Adrenal gland (tissue), 19 donors: ENCODE measurements around the gene FOXN1. TPM values are rescaled to one million over a fixed set of nuclear protein-coding genes. Genes with fewer than 3 reads are reported as not detected.
"Not testable (repeated sequence)": the region's sequence is repeated elsewhere in the genome, so short reads cannot be mapped to it uniquely, and the experiment has no call there.

Experiments used
- DNase-seq, 7 donors: peaks; one replicate each; pipeline ENCODE4 v3.0.0-alpha.2; 2019 to 2020
- H3K27ac ChIP-seq, 5 donors: fragments of 200-600 bp; sonication (generic) in 4 of 5; 1 replicate in 3 of 5; 2 replicates in 2 of 5; pipeline versions ENCODE4 v1.5.1 to v1.8.0; 2016 to 2020; ENCODE audit warnings: mild to moderate bottlenecking in 1 of 5
- H3K27me3 ChIP-seq: fragments of 200-600 bp; 2 replicates; pipeline ENCODE4 v1.8.0; 2021
- H3K36me3 ChIP-seq, 2 donors: fragments of 200-600 bp; replicated peaks in 1 of 2; 1 replicate in 1 of 2; 2 replicates in 1 of 2; pipeline versions ENCODE4 v1.5.1 to v1.8.0; 2018 to 2022
- H3K4me1 ChIP-seq, 2 donors: fragments of 200-600 bp; replicated peaks in 1 of 2; 1 replicate in 1 of 2; 2 replicates in 1 of 2; pipeline versions ENCODE4 v1.5.1 to v1.8.0; 2018 to 2021
- H3K4me3 ChIP-seq, 4 donors: fragments of 200-600 bp; sonication (generic) in 3 of 4; one replicate each; pipeline ENCODE4 v1.5.1; 2016 to 2018
- H3K9me3 ChIP-seq, 3 donors: fragments of 200-600 bp; sonication (generic) in 1 of 3; replicated peaks in 1 of 3; 1 replicate in 2 of 3; 2 replicates in 1 of 3; pipeline versions ENCODE4 v1.5.1 to v1.8.0; 2016 to 2021
- CTCF ChIP-seq, 6 experiments: fragments of 450-650 bp in 4 of 6; fragments of 200-600 bp in 2 of 6; sonication (generic) in 1 of 6; IDR thresholded peaks; 1 replicate in 5 of 6; 2 replicates in 1 of 6; pipeline versions ENCODE4 v1.5.1 to v1.8.0; 2016 to 2021; ENCODE audit warnings: antibody characterized with exemption in 6 of 6, mild to moderate bottlenecking in 2 of 6, moderate library complexity in 1 of 6
- POLR2A ChIP-seq, 2 donors: fragments of 450-650 bp; IDR thresholded peaks; one replicate each; pipeline ENCODE4 v1.6.1; 2017; ENCODE audit warnings: antibody characterized with exemption in 2 of 2, mild to moderate bottlenecking in 2 of 2, moderate library complexity in 1 of 2
- WGBS, 4 donors: extraction: QIAGEN DNeasy Blood & Tissue Kit in 2 of 4; methylation state at CpG; one replicate each; pipeline versions ENCODE4 v1.1.5 to v1.1.7; 2013 to 2017; 5-methylcytosine and 5-hydroxymethylcytosine counted together
- intact Hi-C, 2 donors: fragments of 100-400 bp; cut with DNase I; formaldehyde crosslinking; loops; one replicate each; pipeline versions ENCODE4 v1.14.1 to v1.15.0; 2022 to 2023
- long read RNA-seq, 10 donors: library from polyadenylated mRNA in 3 of 10; unstranded in 2 of 10; stranded (forward) in 1 of 10; transcript quantifications; one replicate each; pipeline ENCODE4 v2.0.0 and lab custom pipeline, GENCODE V29; 2021 to 2026
- polyA plus RNA-seq, 3 donors: library from polyadenylated mRNA; stranded (reverse); fragments of 200-250 nt in 2 of 3; fragments of 350-450 nt in 1 of 3; fragmentation: Illumina TruSeq in 1 of 3; extraction: RNeasy Lipid Tissue Mini Kit (QIAGEN cat#74804) in 1 of 3; gene quantifications; one replicate each; pipeline ENCODE4 v1.2.3, GENCODE V29; 2013 to 2014
- total RNA-seq, 9 donors: library from RNA; depleted of rRNA in 4 of 9; stranded (reverse); fragments of >200 nt in 4 of 9; fragments of 120-200 nt in 1 of 9; fragmentation: NEBNext Ultra II Directional in 1 of 9; extraction: Animal tissue kit (Norgen Biotek cat#: 25700) in 1 of 9; gene quantifications; one replicate each; pipeline versions ENCODE4 v1.1.0 to v1.2.4, GENCODE V29; 2013 to 2023
- donor health status: healthy with polysubstance abuse.
- donor health status: Bipolar disorder and iron deficiency.
- donor health status: DM: yes; HTN: yes; CAD: no.
- donor health status: DM: no; HTN: no; CAD: no.
- donor health status: DM: no; HTN: no; CAD: no.
- donor health status: DM: yes; HTN: yes; CAD: no.

The FOXN1 gene
- under 1 TPM in 1 of 9 donors, not detected in 8; 0.06 TPM for total RNA-seq
- polyA plus RNA-seq: not detected
- long read RNA-seq, donor 1: 0 reads
- long read RNA-seq, donor 2: 0 reads
- long read RNA-seq, donor 3: 0 reads
- long read RNA-seq, donor 4: 0 reads
- long read RNA-seq, donor 5: 0 reads
- long read RNA-seq, donor 6: 0 reads
- long read RNA-seq, donor 7: 0 reads
- long read RNA-seq, donor 8: 0 reads
- long read RNA-seq, donor 9: 0 reads
- long read RNA-seq, donor 10: 0 reads

DNA sequence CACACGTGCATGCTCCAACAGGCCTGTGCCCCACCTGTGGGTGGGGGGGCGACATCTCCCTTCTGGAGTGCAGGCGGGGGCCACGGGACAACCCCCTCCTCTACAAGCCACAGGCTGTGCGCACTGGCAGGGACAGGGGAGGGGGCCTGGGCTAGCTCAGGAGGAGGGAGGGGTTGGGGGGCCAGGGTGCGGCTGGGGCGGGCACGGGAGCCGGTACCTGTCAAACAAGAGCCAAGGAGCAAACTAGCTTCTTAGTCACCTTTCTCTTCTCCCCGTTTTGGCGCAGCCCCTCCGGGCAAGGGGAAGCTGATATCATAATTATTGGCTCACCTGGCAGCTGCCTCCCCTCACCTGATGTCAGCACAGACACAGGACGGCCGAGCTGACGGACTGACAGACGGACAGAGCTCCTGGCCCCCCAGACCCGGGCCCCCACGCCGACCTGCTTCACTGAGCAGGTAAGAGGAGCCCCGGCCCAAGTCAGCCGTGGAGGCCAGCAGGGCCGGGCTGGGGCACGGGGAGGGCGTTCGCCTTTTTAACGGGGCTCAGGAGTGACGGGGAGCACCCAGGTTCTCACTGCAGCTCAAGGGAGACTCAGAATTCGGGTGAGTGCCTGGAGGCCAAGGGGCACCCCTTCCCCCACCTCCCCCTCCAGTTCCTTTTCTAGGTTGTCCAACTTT is at the start of gene FOXN1:
Gene FOXN1 (plus strand): TSS at position 363 of the 680 bp plus-strand sequence. CDS start 17,622 bp downstream, outside the sequence.
- DNase-seq: no peak
- intact Hi-C loops: no loop called here
- no peaks in the 10 kb centered on the region for H3K36me3 ChIP-seq
- H3K9me3 ChIP-seq: no peaks in the 10 kb centered on the region
- TF ChIP-seq POLR2A (IDR thresholded peaks at IDR 0.05): no peak
- TF ChIP-seq CTCF (IDR thresholded peaks at IDR 0.05): no peak
- WGBS, 4 donors: 75 to 83% (median 78%) methylated on average over 4 to 28 of the region's 28 CpGs
- no peak within 1 kb of the TSS for H3K27ac ChIP-seq
- peaks cover 25% of the 10 kb centered on the region for H3K27me3 ChIP-seq
- no peaks in the 10 kb centered on the region for H3K4me1 ChIP-seq
- no peak within 1 kb of the TSS for H3K4me3 ChIP-seq

- intact Hi-C loops: no loop called here
- Histone ChIP-seq H3K9me3 (no peaks in the 10 kb centered on the region), H3K27me3 (no peaks in the 10 kb centered on the region), H3K36me3 (no peaks in the 10 kb centered on the region), H3K4me1 (no peaks in the 10 kb centered on the region), H3K4me3 (no peak overlapping the region), H3K27ac (no peak overlapping the region)
- 83 to 92% (median 89%) methylated on average over 3 to 6 of the region's 6 CpGs for WGBS, 4 donors
- DNase-seq: no peak
- TF ChIP-seq POLR2A (IDR thresholded peaks at IDR 0.05) (no peak), CTCF (IDR thresholded peaks at IDR 0.05) (no peak)
Measured at GRCh38 chr17:28457890-28458289, 48.3 kb upstream of the FOXN1 start.

GRCh38 chr17:28458881-28459280 is 47.3 kb upstream of the FOXN1 start:
- H3K4me1 ChIP-seq, DNase-seq, intact Hi-C loops, H3K27ac ChIP-seq, H3K36me3 ChIP-seq, H3K27me3 ChIP-seq, H3K9me3 ChIP-seq, H3K4me3 ChIP-seq: not testable (repeated sequence)
- 94 to 96% methylated on average over 21 to 30 of the region's 32 CpGs; no CpG with 5 or more reads in 2 of the 4 donors for WGBS, 4 donors

DNA sequence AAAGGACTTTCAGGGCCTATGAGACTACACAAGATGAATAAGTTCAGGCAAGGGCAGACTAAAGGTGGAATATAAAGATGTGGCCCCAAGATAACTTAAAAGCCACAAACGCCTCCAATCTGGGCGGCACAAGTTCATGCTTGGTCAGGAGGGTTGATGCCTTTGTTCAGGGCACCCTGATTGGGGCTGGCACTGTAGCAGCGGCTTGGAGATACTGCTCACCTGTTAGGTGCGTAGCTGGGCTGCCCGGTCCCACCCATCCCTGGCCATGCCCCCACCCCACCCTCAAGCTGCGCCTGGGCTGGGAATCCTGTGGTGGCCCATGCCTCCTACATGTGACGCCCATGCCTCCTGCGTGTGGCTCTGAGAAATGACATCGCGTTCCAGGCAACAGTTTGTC is 45.2 kb upstream of the FOXN1 start:
- intact Hi-C loops: loop anchor here in 1 of 2 donors (10.0 kb wide), 1 partner anchor 56 kb away; the partner anchor contains the start of gene SLC46A1
- Histone ChIP-seq H3K27me3 (no peaks in the 10 kb centered on the region), H3K4me1 (no peaks in the 10 kb centered on the region), H3K27ac (no peak overlapping the region), H3K36me3 (no peaks in the 10 kb centered on the region), H3K9me3 (no peaks in the 10 kb centered on the region), H3K4me3 (no peak overlapping the region)
- TF ChIP-seq POLR2A (IDR thresholded peaks at IDR 0.05): no peak
- no peak for TF ChIP-seq CTCF (IDR thresholded peaks at IDR 0.05)
- DNase-seq: no peak
- WGBS, 4 donors: 84 to 91% (median 89%) methylated on average over 9 to 10 of the region's 10 CpGs
